IPS-11a (cell line): ENCODE data around the gene ZNRD2.

ENCODE experiments used
- H3K4me3 ChIP-seq: one replicate; pipeline ENCODE4 v1.5.1; 2013; ENCODE audit warnings: low read depth, low read length, control low read depth

The ZNRD2 gene

GRCh38 chr11:65585396-65586246, 15.3 kb downstream of the ZNRD2 start:
- H3K4me3 ChIP-seq, result no peak overlapping the region

- H3K4me3 ChIP-seq, result no peak overlapping the region
Measured at GRCh38 chr11:65586247-65586630, 16.0 kb downstream of the ZNRD2 start.

DNA sequence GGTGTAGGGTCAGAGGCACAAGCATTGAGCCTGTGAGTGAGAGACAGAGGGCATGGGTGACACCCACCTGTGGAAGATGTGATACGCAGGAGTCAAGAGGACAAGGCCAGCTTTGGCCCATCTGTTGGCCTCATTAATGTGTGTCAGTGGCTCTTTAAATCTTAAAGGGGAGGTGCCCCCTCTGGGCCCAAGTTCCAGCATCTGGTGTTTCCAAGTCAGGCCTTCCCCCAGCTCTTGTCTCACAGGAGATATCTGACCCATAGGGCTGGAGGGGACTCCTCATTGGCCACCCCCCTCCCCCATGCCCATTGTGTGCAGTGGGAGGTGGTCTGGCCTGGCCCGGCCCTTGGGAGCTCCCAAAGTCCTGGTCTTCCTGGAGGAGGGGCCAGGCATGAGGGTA, 16.4 kb downstream of the ZNRD2 start:
- no peak overlapping the region for H3K4me3 ChIP-seq

DNA sequence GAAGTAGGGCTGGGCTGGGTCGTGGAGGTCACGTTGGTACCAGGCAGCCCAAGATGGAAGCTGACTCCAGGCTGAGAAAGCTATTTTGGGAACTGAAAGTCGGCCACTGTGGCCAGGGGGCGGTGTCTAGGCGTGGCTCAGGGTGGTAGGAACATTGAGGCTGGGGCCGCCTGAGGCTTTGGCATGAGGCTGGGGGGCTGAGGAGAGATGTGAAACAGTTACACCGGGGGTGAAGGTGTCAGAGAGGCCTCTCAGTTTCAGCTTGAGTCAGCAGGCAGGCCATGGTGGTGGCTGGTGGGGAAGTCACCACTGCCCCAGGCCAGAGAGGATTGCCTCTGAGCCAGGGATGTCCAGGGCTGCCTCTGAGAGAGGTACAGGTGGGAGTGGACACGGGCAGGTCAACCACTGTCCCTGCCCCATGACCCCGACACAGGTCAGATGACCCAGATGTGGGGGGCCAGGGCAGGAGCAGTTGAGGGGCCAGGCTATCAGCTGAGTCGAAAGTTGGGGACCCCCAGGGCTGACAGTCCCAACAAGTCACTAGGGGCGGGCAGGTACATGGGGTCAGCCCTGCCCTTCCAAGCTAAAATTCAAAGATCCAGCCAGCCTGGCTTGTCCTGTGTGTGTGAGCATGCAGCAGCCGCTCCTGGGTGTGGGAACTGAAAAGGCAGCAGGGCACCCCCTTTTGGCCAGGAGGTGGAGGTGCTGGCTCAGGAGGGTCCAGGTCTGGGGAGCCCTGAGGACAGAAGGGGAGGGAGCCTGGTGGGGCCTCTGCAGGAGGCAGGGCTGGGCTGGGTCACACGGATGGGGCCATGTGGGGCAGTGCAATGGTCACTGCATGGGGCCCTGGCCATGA, 18.1 kb downstream of the ZNRD2 start:
- H3K4me3 ChIP-seq, result no peak overlapping the region

DNA sequence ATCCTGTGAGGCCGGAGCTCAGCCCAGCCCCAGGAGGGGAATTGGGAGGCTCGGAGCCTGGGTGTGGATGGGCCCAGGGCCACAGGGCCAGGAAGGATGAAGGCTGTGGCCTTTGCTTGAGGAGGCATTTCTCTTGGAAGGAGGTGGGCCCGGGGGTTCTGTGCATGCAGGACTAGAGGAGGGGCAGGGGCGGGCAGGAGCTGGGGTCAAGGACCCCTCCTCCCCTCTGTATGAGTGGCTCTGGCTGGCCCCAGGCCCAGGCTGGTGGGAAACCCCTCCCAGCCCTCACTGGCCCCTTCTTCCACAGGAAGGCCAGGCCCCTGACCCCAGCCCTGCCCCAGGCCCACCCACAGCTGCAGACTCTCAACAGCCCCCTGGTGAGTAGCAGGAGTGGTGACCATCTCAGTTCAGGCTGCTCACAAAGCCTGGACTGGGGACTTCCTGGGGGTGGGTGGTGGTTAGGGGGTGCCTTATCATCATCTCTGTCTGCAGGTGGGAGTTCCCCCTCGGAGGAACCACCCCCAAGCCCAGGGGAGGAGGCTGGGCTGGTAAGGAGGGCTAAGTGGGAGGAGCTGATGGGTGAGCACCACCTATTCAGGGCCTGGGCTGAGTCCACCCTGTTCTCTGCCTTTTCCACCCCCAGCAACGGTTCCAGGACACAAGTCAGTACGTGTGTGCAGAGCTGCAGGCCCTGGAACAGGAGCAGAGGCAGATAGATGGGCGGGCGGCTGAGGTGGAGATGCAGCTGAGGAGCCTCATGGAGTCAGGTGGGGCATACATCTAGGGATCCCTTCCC, 19.4 kb downstream of the ZNRD2 start:
- no peak overlapping the region for H3K4me3 ChIP-seq

DNA sequence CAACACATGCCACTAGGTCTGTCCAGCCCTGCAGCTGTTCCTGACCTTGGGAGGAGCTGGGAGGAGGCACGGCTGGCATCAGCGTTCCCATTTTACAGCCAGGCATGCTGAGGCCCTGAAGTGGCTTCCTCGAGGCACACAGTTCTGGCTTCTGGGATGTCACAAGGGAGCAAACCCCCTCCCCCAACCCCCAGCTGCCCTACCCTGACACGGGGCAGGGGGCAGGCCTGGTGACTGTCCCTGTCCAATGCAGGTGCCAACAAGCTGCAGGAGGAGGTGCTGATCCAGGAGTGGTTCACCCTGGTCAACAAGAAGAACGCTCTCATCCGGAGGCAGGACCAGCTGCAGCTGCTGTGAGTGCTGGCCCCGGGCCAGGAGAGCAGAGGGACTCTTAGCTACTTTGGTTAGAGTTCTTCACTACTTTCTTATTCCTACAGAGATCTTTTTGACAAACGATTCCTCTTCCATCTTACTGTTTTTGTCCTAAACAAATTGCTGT, 20.0 kb downstream of the ZNRD2 start:
- H3K4me3 ChIP-seq, result no peak overlapping the region

- H3K4me3 ChIP-seq, result peak overlapping the region; percentile 37
Measured at GRCh38 chr11:65591939-65592857, 21.9 kb downstream of the ZNRD2 start.

DNA sequence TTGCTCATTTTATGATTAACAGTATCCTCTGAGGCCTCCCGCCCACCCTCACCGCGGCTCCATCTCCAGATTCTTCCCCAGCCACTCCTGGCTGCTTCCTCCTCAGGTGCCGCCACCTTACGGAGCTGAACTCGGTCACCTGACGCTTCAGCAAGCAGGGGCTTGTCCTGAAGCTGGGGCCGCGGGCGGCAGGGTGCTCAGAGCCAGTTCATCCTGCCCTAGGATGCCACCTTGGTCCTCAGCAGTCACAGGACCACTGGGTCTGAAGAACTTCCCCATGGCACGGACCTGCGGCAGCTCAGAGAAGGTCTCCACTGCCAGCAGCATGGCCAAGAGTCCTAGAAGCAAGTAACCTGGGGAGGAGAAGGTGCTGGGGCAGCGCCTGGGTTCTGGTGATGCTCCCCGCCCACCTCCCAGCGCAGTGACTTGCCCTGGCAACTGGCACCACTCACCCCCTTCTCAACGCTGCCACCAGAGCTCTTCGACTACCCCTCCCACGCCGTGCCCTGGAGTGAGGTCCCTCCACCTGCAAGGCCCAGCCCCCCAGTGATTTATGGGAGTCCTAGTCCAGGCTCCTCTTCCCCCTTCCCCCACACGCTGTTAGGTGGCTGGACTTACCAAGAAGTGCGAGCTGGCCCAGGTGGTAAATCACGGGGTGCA, 22.7 kb downstream of the ZNRD2 start:
- H3K4me3 ChIP-seq, result no peak overlapping the region

- H3K4me3 ChIP-seq, result no peak overlapping the region
Measured at GRCh38 chr11:65593518-65594414, 23.5 kb downstream of the ZNRD2 start.

DNA sequence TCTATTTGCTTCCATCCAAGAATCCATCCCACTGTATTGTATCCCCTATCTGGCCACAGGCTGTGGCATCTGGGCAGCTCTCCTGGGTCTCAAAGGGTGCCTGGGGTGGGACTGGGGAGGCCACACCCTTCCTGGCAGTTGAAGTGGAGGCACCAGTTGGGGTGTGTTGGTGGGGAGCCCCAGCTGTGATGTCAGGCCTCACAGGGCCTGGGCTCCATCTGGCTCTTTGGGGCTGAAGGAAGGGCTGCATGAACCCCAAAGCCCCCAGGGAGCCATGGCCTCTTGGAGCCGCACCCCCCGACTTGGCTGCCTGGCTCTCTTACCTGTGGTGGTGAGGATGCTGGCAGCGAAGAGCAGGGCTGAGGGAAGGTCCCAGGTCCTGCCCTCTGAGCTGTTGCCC, 24.9 kb downstream of the ZNRD2 start:
- H3K4me3 ChIP-seq, result no peak overlapping the region

DNA sequence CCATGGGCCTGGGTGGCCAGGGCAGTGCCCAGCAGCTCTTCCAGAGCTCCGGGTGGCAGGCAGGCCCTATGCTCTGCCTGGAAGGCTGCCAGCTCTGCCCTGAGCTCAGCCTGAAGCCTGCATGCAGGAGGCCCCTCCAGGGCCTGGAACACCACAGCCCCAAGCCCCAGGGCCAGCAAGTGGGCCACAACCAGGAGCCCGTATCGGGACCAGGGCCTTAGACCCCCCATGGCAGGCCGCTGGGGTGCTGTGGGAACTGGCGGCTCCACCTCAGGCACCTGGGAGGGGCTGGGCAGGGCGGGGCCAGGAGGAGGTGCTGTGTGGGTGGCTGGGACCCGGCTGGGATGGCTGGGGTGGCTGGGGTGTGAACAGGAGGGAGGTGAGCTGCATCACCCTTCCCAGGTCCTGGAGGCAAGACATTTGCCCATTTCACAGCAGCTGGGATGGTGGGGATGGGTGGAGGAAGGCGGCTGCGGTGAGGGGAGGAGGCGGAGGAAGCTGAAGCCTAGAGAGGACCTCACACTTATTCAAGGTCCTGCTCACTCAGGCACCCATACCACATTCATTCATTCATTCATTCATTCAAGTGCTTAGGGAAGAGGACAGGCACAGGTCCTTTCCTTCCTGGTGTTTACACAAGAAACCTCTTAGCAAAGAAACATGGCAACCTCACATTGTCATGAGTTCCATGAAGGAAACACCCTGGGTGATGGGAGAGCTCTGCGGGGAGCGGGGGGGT, 25.4 kb downstream of the ZNRD2 start, which contains the start of gene KCNK7:
TSS of gene KCNK7 (minus strand) at position 258 of the 739 bp plus-strand sequence. CDS start at position 230, 28 bp downstream.
- H3K4me3 ChIP-seq, result no peak within 1 kb of the TSS

GRCh38 chr11:65596520-65596919, 26.2 kb downstream of the ZNRD2 start:
- no peak overlapping the region for H3K4me3 ChIP-seq

DNA sequence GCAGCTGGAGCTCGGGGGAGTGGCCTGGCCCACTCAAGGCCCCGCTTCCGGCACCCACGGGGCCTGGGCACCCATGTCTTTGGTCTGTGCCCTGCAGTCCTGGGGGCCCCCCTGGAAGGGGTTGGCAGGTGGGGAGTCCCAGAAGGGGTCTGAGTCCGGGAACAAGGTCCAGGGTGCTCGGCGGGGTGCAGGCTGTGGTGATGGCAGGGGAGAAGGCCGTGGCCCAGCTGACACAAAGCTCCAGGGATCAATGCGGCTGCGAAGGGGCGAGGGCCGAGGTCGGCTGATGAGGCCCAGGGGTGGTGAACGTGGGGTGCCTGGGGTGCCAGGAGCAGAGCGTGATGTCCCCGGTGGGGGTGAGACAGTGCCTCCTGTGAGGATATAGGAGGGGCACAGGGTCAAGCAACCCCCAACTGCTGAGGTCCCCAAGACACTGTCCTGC, 28.0 kb downstream of the ZNRD2 start:
- H3K4me3 ChIP-seq, result no peak overlapping the region

DNA sequence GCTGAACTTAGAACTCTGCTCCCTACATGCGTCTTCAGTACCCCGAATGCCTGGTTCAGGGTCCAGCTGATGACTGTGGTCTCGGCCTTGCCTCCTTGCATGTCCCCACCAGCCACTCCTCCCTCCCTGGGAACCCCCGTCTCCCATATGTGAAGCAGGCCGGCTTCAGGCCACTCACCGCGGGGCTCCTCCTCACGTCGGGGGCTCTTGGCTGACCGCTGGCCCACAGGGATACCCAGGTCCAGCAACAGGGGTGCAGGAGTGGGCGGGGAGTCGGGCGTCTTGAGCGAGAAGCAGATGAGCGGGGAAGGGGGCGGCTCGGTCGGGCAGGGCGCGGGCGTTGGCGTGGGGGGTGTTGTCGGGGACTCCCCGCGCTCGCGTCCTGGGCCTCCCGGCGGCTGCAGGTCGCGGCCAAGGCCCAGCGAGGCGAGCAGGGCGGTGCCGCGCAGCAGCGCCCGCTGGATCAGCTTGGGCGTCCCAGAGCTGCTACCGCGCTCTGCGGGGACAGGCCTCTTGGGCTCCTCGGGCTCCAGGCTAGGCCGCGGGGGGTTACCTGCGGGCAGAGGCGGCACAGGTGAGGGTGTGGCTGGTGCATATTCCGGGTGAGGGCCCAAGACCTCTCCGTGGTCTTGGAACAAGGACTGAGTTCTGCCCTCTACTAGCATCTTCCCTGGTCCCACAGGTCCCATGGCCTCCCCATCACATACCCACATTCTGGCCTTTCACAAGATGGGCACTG, 29.1 kb downstream of the ZNRD2 start:
- H3K4me3 ChIP-seq, result no peak overlapping the region

GRCh38 chr11:65599955-65600246, 29.6 kb downstream of the ZNRD2 start:
- H3K4me3 ChIP-seq, result no peak overlapping the region

- no peak overlapping the region for H3K4me3 ChIP-seq
Measured at GRCh38 chr11:65604258-65604657, 34.0 kb downstream of the ZNRD2 start.
